NT2/D1 (cell line): ENCODE measurements around the gene EXTL1.

Experiments used
- DNase-seq: peaks from one replicate; pipeline ENCODE4 v3.0.0-alpha.2; 2011; ENCODE audit warnings: low read depth, low spot score
- H3K27me3 ChIP-seq: 2 replicates; pipeline ENCODE4 v1.6.0; 2011; ENCODE audit warnings: mild to moderate bottlenecking; ENCODE audit not compliant: insufficient read length, insufficient read depth
- H3K36me3 ChIP-seq: 2 replicates; pipeline ENCODE4 v1.6.1; 2011; ENCODE audit warnings: mild to moderate bottlenecking, low read length, mixed read lengths; ENCODE audit not compliant: insufficient read depth, insufficient read length
- H3K4me1 ChIP-seq: 2 replicates; pipeline ENCODE4 v1.5.1; 2011; ENCODE audit not compliant: insufficient read depth, insufficient read length
- H3K4me3 ChIP-seq: 2 replicates; pipeline ENCODE4 v1.5.1; 2011; ENCODE audit warnings: low read depth; ENCODE audit not compliant: insufficient read length
- H3K9ac ChIP-seq: 2 replicates; pipeline ENCODE4 v1.6.0; 2011; ENCODE audit warnings: low read depth; ENCODE audit not compliant: insufficient read length
- H3K9me3 ChIP-seq: 2 replicates; pipeline ENCODE4 v1.5.1; 2011; ENCODE audit warnings: mild to moderate bottlenecking, low read length; ENCODE audit not compliant: insufficient read depth
- SUZ12 ChIP-seq: IDR thresholded peaks from 2 replicates; pipeline ENCODE4 v1.6.1; 2011; ENCODE audit not compliant: insufficient read length, insufficient read depth; ENCODE audit errors: extremely low read depth
- YY1 ChIP-seq: IDR thresholded peaks from 2 replicates; pipeline ENCODE4 v1.6.1; 2011; ENCODE audit not compliant: insufficient read length, insufficient read depth
- ZNF274 ChIP-seq: IDR thresholded peaks from 2 replicates; pipeline ENCODE4 v1.6.1; 2011; ENCODE audit warnings: mild to moderate bottlenecking, low read depth, low read length

EXTL1 gene

DNA sequence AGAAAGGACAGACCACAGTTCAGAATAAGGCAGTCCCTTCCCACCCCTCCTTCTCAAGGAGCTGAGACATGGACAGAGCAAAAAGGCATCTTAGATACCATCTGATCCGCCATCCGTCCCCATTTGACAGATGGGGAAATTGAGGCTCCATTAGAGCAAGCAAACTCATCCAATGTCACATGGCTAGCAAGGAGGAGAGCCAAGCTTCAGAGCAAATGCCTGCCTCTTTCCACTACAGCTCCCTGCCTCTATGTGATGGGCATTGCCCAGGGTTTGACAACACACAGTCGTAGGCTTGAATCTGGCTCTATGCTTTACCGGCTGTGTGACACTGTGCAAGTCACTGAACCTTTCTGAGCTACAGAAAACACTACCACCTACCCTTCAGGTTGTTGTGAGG, 20.4 kb downstream of the EXTL1 start:
- Histone ChIP-seq H3K4me3 (no peak overlapping the region), H3K27me3 (peaks cover 50% of the 10 kb centered on the region), H3K9me3 (no peaks in the 10 kb centered on the region), H3K4me1 (peaks cover 9% of the 10 kb centered on the region), H3K36me3 (no peaks in the 10 kb centered on the region), H3K9ac (no peak overlapping the region)
- TF ChIP-seq ZNF274, result no peak
- peak; percentile 13 for TF ChIP-seq SUZ12
- no peak for TF ChIP-seq YY1
- DNase-seq, result no peak

DNA sequence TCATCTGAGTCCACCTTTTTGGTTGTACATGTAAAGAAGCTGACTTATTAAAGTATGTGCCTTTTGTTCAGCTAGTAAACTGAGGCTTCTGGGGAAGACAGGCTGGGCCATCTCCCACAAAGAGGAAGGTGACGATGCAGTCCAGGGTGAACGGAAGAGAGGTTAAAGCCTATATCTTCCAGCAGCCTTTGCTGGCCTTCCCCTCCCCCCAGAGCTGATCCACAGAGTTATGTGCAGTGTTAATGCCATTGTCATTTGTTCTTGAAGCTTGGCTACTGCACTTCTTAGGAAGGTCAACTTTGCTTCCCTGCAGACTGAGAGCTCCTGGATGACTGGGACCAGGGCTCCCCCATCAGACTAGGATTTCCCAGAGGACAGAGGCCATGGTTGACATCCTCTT, 22.2 kb downstream of the EXTL1 start:
- Histone ChIP-seq H3K9ac (no peak overlapping the region), H3K9me3 (no peaks in the 10 kb centered on the region), H3K36me3 (no peaks in the 10 kb centered on the region), H3K4me3 (no peak overlapping the region), H3K4me1 (peaks cover 10% of the 10 kb centered on the region), H3K27me3 (peaks cover 68% of the 10 kb centered on the region)
- TF ChIP-seq YY1 (no peak), SUZ12 (no peak), ZNF274 (no peak)
- DNase-seq, result no peak

DNA sequence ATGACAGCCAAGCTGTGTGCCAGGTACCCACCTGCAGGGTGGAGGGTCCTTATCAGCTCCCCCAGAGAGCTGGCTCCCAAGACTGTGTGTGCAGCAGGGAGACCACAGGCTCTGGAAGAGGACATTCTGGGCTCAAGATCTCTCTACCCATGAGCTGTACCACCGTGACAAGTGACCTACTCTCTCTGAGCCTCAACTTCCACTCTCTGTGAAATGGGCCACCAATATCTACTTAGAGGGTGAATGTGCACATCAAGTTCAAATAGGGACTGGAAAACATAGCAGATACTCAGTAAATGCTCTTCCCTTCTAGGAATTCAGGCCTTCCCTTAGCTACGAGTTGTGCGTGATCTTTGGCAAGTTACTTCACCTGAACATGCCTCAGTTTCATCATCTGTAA, 22.8 kb downstream of the EXTL1 start:
- no peak for TF ChIP-seq SUZ12
- no peak for TF ChIP-seq ZNF274
- no peak for TF ChIP-seq YY1
- peaks cover 74% of the 10 kb centered on the region for H3K27me3 ChIP-seq
- no peaks in the 10 kb centered on the region for H3K9me3 ChIP-seq
- peaks cover 10% of the 10 kb centered on the region for H3K4me1 ChIP-seq
- DNase-seq, result no peak
- H3K36me3 ChIP-seq, result no peaks in the 10 kb centered on the region
- H3K4me3 ChIP-seq, result no peak overlapping the region
- no peak overlapping the region for H3K9ac ChIP-seq

DNA sequence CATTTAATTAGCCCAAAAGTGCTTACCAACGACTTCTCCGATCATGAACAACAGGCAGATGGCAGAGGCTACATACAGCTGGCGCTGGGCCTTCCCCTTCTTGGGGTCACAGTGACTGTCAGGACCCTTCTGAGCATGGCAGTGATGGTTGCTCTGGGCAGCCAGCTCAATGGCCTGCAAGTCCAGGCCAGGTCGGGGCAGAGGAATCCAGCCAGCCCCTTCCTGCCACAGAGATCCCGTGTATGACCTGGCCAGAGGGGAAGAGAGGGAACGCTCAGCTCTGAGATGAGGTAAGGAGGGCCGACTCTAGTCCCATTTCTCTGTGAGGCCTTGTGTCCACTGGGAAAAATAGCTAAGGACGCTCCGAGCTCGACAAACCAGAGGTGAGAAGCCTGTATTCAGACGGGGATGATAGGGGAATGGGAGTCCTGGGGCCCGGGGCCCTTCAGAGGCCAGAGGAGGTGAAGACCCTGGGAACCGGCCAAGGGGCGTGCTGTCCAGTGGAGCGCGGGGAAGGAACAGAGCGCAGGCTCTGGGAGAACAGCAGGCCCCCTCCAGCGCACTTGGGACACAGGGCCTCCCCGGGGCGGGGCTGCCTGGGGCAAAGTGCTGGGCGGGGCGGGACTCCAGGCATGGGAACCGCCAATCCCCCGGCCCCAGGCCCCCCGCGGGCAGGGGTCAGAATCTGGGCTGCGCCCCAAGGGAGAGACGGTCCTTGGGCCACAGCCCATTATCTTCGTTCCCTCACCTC, 23.6 kb downstream of the EXTL1 start:
- DNase-seq, result no peak
- Histone ChIP-seq H3K4me3 (peak overlapping the region; percentile 36), H3K27me3 (peaks cover 79% of the 10 kb centered on the region), H3K4me1 (peaks cover 10% of the 10 kb centered on the region), H3K36me3 (no peaks in the 10 kb centered on the region), H3K9ac (peak overlapping the region; percentile 65), H3K9me3 (no peaks in the 10 kb centered on the region)
- TF ChIP-seq YY1 (no peak), ZNF274 (no peak), SUZ12 (no peak)

DNA sequence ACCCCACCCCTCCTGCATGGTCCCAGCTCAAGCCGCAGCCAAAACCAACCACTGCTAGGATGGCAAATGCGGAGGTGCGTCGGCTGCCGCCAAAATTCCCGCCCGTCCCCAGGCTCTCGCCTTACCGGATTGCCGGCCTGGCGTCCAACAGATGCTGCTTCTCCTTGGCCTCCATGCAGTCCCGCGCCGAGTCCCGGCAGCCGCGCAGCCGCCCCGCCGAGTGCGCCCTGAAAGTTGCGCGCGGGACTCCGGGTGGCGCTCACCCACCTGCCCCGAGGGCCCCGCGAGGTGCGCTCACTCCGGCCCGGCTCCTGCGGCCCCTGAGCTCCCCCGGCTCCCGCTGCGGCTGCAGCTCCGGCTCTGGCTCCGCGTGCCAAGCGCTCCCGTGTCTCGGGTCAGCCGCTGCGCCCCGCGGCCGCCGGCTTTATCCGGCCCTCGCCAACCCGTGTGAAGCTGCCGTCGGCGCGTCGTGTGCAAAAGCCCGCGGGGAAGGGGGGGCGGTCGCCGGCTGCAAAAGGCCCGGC, 24.2 kb downstream of the EXTL1 start, which contains the start of gene SLC30A2:
SLC30A2 (minus strand) TSS at position 397 of the 524 bp plus-strand sequence; CDS start at position 175, 222 bp downstream.
- peak within 1 kb of the TSS; percentile 36 for H3K4me3 ChIP-seq
- peaks cover 79% of the 10 kb centered on the region for H3K27me3 ChIP-seq

DNA sequence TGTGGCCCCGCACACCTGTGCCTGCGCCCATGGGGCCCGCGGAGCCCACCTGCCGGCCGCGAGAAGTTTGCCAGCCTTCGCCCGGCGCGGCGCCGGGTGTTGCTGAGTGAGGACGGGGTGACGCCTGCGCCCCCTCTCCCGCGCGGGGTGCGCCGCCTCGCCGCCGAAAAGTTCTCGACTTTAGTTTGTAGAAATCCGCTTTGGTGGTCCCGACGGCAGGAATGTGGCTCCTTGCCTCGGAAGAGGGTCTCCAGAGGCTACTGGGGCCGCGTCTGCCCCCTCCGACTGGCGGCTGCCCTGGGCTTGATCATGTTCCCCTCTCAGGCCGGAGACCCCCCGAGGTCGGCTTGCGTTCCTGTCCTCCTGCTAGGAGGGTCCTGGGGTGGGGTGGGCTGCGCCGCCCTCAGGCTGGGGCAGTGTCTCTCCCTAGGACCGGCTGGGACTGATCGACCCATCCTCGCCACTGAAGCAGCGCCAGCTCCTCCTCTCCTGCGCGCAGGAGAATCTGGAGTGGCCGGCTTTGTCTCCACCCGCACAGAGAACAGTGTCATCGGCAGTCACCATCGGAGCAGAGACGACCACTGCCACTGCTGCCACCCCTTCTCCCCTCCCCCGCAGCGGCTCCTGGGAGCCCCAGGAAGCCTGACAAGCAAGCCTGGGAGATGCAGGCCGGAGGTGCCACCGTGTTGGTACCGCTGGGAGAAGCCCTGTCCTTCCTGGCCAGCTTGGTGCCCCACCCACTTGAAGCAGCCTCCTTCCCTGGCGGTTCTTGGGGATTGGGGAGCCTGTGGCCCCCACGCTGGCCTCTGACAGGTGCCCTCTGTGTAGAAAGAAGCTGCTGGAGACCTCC, 24.9 kb downstream of the EXTL1 start:
- peaks cover 79% of the 10 kb centered on the region for H3K27me3 ChIP-seq
- H3K9me3 ChIP-seq, result no peaks in the 10 kb centered on the region
- peaks cover 10% of the 10 kb centered on the region for H3K4me1 ChIP-seq
- H3K4me3 ChIP-seq, result peak overlapping the region; percentile 36
- peak; percentile 83 for TF ChIP-seq SUZ12
- no peak for TF ChIP-seq YY1
- no peak for TF ChIP-seq ZNF274
- DNase-seq, result no peak
- H3K36me3 ChIP-seq, result no peaks in the 10 kb centered on the region
- H3K9ac ChIP-seq, result peak overlapping the region; percentile 65

More for the DNA sequence above, 24.2 kb downstream of the EXTL1 start, which contains the start of gene SLC30A2:
- no peaks in the 10 kb centered on the region for H3K9me3 ChIP-seq
- TF ChIP-seq SUZ12 (peak; percentile 90), YY1 (no peak)
- H3K9ac ChIP-seq, result peak within 1 kb of the TSS; percentile 65
- H3K4me1 ChIP-seq, result peaks cover 10% of the 10 kb centered on the region
- no peaks in the 10 kb centered on the region for H3K36me3 ChIP-seq
- DNase-seq, result no peak

DNA sequence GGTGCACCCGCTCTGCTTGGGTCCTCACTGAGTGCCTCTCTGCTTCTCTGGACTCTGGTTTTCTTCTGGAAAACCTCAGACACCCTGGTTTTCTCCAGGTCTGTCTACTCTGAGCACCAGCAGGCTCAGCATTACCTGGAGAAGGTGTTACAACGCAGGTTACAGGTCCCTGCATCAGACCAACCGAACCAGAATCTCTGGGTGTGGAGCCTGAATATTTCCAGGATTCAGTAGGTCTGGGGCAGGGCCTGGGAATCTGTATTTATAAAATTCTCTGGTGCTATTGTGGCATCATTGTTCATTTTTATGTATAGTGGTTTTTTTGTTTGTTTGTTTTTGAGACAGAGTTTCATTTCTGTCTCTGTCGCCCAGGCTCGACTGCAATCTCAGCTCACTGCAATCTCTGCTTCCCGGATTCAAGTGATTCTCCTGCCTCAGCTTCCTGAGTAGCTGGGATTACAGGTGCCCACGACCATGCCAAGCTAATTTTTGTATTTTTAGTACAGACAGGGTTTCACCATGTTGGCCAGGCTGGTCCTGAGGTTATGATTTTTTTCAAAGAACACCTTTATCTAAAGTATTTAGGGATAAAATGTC, 25.8 kb downstream of the EXTL1 start:
- Histone ChIP-seq H3K27me3 (peaks cover 75% of the 10 kb centered on the region), H3K9me3 (no peaks in the 10 kb centered on the region), H3K4me1 (peaks cover 10% of the 10 kb centered on the region), H3K4me3 (no peak overlapping the region), H3K36me3 (no peaks in the 10 kb centered on the region), H3K9ac (no peak overlapping the region)
- TF ChIP-seq SUZ12, result no peak
- no peak for TF ChIP-seq ZNF274
- no peak for TF ChIP-seq YY1
- DNase-seq, result no peak
